GM21619 (cell line): ENCODE data around the gene OGDH.
"Not testable (repeated sequence)": the region's sequence is repeated elsewhere in the genome, so short reads cannot be mapped to it uniquely, and the experiment has no call there.

Experiments used
- ATAC-seq: cut with Tn5 transposase; IDR thresholded peaks from one replicate; pipeline ENCODE4 v1.9.1; 2021; ENCODE audit not compliant: unreplicated experiment

OGDH gene

GRCh38 chr7:44665531-44666213 is 59.2 kb downstream of the OGDH start:
- no peak for ATAC-seq

GRCh38 chr7:44666566-44666965 is 60.1 kb downstream of the OGDH start:
- no peak for ATAC-seq

GRCh38 chr7:44667190-44667589 is 60.8 kb downstream of the OGDH start:
- no peak for ATAC-seq

DNA sequence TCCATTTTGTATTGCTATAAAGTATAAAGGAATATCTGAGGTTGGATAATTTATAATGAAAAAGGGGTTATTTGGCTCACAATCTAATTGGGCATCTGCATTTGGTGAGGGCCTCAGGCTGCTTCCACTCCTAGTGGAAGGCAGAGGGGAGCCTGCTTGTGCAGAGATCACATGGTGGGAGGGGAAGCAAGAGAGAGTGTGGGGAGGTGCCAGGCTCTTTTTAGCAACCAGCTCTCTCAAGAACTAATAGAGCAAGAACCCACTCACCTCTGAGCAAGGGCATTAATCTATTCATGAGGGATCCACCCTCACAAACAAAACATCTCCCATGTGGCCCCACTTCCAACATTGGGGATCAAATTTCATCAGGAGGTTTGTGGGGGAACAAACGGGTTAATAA is 64.6 kb downstream of the OGDH start:
- no peak for ATAC-seq

DNA sequence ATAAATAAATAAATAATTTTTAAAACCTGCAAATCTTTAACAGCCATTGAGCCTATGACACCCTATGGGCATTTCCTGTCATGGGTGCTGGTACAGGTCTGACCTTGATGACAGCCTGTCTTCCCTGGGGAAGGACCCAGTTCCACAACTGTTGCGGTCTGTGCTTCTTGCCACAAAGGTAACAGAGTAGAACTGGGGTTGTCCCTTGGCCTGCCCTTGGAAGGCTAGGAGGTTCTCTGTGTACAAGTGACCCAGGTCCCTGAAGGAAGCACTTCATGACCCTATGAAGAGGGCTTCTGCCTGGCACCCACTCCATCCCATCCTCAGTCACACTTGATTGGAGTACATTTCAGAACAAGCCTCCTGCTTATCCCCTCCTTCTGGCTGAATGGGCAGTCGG is 66.9 kb downstream of the OGDH start:
- peak; percentile 88 for ATAC-seq

- no peak for ATAC-seq
Measured at GRCh38 chr7:44673771-44674170, 67.3 kb downstream of the OGDH start.

GRCh38 chr7:44674381-44674780 is 68.0 kb downstream of the OGDH start:
- ATAC-seq: no peak

DNA sequence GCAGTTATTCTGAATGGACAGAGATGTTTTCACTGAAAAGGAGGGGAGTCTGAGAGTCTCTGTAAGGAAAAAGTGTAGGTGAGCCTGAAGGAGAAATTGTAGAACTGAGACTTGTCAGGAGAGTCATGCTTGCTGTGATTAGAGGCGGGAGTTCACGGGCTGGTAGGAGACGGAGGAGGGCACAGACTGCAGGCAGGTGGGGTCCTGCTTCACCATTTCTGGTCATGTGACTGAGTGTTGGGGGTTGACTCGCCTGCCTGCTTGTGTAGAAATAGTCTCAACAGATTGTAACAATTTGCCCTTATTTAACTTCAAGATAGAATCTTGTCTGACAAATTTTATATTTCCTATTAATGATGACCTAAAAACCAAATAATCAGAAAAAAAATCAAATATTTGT is 70.3 kb downstream of the OGDH start:
- ATAC-seq: no peak

- no peak for ATAC-seq
Measured at GRCh38 chr7:44678101-44678470, 71.7 kb downstream of the OGDH start.

GRCh38 chr7:44678471-44679179 is 72.2 kb downstream of the OGDH start:
- no peak for ATAC-seq

GRCh38 chr7:44681645-44682044 is 75.2 kb downstream of the OGDH start:
- ATAC-seq: no peak

- no peak for ATAC-seq
Measured at GRCh38 chr7:44685723-44686122, 79.3 kb downstream of the OGDH start.

DNA sequence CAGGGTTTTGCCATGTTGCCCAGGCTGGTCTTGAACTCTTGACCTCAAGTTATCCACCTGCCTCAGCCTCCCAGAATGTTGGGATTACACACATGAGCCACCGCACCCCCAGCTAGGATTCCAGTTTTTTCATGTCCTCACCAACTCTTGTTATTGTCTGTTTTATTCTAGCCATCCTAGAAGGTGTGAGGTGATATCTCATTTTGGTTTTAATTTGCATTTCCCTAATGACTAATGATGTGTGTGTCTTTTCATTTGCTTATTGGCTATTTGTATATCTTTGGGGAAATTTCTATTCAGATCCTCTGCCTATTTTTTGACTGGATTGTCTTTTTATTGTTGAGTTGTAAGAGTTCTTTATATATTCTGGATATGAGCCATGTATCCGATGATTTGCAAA is 83.0 kb downstream of the OGDH start:
- ATAC-seq: no peak

DNA sequence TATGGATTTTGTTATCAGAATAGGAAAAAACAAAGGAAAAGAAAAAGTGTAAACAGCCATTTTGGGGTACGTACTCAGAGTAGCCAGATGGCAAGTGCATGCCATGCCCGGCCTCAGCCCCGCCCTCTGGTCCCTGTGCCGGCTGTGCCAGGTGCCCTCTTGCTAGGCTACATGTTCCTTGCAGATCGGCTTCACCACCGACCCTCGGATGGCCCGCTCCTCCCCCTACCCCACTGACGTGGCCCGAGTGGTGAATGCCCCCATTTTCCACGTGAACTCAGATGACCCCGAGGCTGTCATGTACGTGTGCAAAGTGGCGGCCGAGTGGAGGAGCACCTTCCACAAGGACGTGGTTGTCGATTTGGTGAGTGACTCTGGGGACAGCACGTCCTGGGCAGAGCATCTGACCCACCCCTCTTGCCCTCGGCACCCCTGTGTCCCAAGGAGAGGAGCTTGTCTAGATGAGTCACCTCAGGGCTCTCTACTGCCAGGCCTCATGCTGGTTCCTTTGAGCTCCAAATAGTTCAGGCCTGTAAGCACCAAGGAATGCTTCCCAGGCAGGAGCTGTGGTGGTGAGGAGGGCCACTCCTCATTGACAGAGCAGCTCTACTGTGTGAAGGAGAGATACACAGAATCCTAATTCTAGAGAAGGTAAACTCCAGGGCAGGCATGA is 87.3 kb downstream of the OGDH start:
- no peak for ATAC-seq

DNA sequence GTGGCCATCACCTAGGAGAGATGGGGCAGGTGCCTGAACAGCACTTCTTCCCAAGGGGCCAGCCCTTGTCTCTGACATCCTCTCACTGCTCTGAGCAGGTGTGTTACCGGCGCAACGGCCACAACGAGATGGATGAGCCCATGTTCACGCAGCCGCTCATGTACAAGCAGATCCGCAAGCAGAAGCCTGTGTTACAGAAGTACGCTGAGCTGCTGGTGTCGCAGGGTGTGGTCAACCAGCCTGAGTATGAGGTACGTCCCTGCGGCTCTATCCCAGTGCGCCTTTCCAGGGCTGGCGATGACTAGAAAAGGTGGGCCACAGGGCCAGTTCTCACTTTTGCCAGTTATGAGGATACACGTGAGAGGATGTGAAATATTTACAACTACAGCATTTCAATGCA is 87.9 kb downstream of the OGDH start:
- no peak for ATAC-seq

DNA sequence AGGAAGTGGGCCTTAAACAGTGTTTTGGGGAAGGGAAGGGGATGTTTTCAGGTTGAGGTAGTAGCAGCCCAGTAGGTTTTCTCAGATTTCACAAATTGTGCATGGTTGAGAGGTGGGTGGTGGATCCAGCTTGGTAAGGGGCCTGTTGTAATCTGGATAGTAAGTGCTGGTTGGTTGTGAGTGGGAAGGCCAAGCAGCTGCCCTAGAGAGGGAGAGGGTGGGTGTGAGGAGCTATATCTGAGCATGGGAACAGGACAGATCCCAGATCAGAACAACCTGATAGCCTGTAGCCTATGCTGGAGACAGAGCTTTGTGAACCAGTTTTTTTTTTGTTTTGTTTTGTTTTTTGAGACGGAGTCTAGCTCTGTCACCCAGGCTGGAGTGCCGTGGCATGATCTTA is 88.3 kb downstream of the OGDH start:
- ATAC-seq: no peak

GRCh38 chr7:44695756-44696155 is 89.3 kb downstream of the OGDH start:
- no peak for ATAC-seq

DNA sequence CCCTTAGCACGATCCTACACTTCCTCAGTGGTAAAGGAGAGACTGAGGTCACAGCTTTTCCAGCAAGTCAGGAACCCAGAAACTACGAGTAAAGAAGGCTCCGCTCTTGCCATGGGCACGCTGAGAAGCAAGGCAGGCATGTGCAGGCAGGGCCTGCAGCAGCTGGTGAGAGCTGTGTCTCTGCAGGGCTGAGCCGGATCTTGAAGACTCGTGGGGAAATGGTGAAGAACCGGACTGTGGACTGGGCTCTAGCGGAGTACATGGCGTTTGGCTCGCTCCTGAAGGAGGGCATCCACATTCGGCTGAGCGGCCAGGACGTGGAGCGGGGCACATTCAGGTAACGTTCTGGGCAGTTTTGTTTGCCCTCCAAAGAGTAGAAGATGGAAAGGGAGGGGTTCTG is 90.3 kb downstream of the OGDH start:
- no peak for ATAC-seq

DNA sequence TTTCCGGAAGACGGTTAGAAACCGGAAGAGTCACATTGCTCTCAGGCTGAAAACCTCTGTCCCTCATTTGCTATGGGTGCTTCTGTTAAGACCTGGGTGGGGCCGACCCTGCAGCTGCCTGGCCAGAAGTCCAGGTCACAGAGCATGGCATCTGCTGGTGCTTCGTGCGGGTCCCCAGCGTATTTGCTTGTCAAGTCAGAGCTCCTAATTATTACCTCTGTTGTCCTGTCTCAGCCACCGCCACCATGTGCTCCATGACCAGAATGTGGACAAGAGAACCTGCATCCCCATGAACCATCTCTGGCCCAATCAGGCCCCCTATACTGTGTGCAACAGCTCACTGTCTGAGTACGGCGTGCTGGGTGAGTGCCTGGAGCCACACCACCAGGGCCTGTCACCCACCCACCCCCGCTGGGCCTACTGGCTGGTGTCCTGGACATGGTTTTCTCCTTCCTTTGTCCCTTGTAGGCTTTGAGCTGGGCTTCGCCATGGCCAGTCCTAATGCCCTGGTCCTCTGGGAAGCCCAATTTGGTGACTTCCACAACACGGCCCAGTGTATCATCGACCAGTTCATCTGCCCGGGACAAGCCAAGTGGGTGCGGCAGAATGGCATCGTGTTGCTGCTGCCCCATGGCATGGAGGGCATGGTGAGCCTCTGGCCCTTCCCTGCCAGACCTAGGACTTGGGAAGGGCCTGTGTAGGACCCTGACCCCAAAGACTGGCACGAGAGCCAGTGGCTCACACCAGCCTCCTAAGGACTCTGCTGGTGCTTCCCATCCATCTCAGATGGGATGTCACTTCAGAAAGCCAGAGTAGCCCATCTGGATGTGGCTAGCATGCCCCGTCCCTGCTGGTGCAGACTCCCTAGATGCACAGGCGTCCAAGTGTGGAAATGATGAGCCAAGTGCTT is 91.0 kb downstream of the OGDH start:
- ATAC-seq: no peak

GRCh38 chr7:44698046-44698580 is 91.7 kb downstream of the OGDH start:
- no peak for ATAC-seq

DNA sequence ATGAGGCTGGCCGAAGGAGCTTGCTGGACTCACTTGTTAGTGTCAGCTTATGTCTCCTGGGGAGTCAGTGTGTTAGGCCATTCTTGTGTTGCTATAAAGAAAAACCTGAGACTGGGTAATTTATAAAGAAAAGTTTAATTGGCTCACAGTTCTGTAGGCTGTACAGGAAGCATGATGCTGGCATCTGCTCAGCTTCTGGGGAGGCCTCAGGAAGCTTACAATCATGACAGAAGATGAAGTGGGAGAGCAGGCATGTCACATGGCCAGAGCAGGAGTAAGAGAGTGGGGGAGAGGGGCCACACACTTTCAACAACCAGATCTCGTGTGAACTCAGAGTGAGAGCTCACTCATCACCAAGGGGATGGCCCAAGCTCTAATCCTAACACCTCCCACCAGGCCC is 93.2 kb downstream of the OGDH start:
- not testable (repeated sequence) for ATAC-seq
